ENCODE data around the gene YWHAE.
"Not testable (repeated sequence)": the region's sequence is repeated elsewhere in the genome, so short reads cannot be mapped to it uniquely, and the experiment has no call there.

YWHAE gene

GRCh38 chr17:1412185-1413110, 12.4 kb upstream of the YWHAE start:
- DNase-seq (ENCODE audit: low read depth), result no peak

- no peak for DNase-seq (ENCODE audit: low read depth)
Measured at GRCh38 chr17:1402262-1402586, 2.2 kb upstream of the YWHAE start.

DNA sequence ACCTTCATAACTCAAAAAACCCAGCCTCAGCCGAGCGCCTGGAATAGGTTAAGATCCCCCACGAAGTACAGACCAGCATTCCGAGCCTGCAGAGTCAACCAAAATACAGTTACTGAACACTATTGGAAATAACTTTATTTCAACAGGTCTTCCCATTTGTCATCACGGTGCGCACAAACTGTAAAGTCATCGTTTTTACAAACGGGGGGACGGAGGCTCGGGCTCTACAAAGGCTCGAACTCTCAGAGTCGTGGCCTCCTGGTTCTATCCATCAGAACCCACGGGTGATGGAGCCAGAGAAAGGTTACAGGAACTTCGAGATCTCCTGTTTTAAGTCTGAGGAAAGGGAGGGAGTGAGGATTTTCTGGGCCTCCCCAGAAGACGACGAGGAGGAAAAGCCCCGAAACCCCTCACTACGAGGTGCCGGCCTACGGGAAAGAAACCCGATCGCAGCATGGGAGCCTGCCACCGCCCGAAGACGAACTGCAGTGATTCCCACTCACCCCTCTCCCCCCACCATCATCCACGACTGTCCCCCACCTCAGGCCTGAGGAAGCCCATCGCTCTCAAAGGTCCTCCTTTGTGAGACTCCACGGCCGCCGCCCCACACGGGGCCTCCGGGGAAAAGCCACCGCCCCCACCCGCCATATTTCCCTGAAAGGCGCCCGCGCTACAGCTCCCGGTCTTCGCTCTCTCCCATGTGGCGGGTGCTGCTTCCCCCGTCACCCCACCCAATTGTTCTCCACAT, 917 bp downstream of the YWHAE start:
- DNase-seq (ENCODE audit: low read depth), result no peak

DNA sequence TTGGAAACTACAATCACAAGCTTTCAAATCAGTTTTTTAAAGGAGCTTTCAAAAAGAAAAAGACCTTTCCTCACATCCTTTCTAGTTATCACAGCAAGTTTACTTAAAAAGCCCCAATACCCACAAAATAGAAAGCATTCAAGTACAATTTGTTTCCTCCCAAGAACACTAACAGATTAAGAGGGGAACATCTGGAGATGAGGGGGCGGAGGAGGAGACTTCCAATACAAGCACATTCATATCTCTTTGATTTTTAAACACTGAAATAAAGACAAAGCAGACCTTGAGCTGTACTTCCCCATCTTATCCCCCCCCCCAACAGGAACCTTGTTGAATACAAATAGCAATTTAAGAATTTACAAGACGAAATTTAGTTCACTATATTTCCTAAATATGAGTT, 2.0 kb downstream of the YWHAE start:
- DNase-seq (ENCODE audit: low read depth), result no peak

DNA sequence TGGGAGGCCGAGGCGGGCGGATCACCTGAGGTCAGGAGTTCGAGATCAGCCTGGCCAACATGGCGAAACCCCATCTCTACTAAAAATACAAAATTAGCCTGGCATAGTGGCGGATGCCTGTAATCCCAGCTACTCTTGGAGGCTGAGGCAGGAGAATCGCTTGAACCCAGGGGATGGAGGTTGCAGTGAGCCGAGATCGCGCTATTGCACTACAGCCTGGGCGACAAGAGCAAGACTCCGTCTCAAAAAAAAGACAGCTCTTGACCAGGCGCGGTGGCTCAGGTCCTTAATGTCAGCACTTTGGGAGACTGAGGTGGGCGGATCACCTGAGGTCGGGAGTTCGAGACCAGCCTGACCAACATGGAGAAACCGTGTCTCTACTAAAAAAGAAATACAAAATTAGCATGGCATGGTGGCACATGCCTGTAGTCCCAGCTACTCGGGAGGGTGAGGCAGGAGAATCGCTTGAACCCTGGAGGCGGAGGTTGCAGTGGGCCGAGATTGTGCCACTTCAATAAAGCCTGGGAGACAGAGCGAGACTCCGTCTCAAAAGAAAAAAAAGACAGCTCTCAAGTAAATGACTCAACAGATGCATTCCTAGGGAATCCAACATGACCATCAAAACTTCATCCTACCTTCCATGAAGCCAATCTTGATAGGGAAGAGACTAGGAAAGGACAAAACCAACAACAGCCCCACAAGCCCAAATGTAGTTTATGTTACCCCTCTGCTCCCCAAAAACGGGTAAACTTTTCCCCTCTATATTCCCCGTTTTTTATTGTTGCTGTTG, 4.0 kb downstream of the YWHAE start:
- not testable (repeated sequence) for DNase-seq (ENCODE audit: low read depth)

DNA sequence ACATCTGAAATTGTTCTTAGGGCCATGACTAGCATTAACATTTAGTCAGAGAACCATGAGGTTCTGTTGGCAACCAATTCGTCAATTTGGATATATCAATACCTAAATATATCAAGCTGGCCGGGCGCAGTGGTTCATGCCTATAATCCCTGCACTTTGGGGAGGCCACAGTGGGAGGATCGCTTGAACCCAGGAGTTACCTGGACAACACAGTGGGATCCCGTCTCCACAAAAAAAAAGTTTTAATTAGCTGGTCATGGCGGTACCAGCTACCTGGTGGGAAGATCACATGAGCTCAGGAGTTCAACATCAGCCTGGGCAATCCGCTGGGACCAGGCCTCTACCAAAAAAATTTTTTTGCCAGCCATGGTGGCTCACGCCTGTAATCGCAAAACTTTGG, 8.4 kb downstream of the YWHAE start:
- DNase-seq (ENCODE audit: low read depth), result no peak

DNA sequence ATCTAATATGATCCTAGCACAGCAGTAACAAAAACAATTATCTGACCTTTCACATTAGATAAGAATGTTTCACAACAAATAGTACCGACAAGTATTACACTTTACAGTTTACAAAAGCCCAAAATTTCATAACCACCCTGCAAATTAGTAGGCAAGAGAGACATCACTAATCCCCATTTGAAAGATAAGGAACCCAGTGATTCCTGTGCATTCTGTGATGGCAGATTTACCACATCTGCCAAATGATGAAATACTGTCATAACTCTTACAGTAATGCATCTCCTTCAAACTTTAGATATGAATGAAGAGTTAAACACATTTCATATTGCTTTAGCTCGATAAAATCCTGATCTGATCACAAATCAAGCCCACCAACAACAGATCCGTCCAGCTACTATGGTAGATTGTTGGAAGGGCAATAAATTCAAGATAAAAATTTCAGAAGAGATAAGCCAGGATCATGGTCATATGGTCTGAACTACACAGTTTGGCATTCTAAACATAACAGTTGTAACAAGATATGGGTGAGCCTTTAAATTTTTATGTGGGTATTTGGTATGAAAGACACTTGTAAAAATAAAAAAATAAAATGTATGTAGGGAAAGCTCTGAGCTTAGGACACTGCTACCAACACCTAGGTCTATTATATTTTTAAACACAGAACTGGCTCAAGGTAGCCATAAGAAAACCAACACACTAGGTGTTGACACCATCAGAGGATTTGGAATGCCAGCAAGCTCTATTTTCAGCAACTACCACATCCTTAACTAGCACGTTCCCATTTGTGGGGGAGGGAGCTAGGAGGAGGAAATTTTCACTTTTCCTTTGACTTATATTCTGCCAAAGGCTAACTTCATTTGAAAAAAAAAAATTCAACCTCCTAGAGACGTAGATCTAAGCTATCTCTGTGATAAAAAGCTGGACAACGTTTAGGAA, 9.3 kb downstream of the YWHAE start:
- no peak for DNase-seq (ENCODE audit: low read depth)

GRCh38 chr17:1387490-1388227, 12.4 kb downstream of the YWHAE start:
- not testable (repeated sequence) for DNase-seq (ENCODE audit: low read depth)

DNA sequence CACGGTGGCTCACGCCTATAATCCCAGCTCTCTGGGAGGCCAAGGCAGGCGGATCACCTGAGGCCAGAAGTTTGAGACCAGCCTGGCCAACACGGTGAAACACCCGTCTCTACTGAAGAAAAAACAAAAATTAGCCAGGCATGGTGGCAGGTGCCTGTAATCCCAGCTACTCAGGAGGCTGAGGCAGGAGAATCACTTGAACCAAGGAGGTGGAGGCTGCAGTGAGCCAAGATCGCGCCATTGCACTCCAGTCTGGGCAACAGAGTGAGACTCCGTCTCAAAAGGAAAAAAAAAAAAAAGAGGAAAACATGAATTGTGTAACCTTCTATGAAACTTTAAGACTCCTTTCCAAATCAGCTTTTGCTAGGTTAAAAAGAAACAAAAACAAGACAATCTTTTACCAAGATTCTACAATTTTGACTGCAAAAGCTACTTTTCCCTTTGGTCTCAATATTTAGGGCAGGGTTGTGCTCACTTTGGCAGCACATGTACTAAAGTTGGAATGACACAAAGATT, 13.3 kb downstream of the YWHAE start:
- DNase-seq (ENCODE audit: low read depth), result not testable (repeated sequence)

GRCh38 chr17:1386265-1386664, 13.8 kb downstream of the YWHAE start:
- no peak for DNase-seq (ENCODE audit: low read depth)

DNA sequence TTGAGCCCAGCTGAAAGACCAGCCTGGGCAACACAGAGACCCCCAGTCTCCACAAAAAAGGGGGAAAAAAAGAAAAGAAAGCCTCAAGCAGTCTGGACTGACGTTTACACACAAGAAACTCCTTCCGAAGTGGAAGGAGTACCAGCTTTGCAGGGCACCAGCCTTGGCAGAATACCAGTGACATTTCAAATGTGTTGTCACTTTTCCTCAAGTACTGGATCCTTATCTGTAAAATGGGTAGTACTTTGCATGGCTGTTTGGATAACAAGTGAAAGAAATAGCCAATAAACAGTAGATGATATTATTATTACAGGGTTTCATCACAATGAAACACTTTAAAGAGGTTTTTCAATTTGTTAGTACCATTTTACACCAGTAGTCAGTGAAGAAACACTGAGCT, 14.2 kb downstream of the YWHAE start:
- no peak for DNase-seq (ENCODE audit: low read depth)

- DNase-seq (ENCODE audit: low read depth), result no peak
Measured at GRCh38 chr17:1384905-1385435, 15.1 kb downstream of the YWHAE start.

- DNase-seq (ENCODE audit: low read depth), result peak; percentile 18
Measured at GRCh38 chr17:1379930-1380313, 20.1 kb downstream of the YWHAE start.

GRCh38 chr17:1379208-1379929, 20.7 kb downstream of the YWHAE start:
- DNase-seq (ENCODE audit: low read depth), result no peak

DNA sequence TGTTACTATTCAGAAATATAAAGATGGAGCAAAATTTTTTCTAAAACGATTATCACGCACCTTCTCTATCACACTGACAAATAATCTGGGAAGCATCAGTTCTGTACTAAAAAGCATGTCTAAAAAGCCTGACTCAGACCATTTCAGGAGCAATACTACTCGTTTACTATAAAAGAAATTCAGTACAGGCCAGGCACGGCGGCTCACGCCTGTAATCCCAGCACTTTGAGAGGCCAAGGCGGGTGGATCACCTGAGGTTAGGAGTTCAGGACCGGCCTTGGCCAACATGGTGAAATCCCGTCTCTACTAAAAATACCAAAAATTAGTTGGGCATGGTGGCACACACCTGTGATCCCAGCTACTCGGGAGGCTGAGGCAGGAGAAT, 21.6 kb downstream of the YWHAE start:
- not testable (repeated sequence) for DNase-seq (ENCODE audit: low read depth)

GRCh38 chr17:1377334-1377733, 22.7 kb downstream of the YWHAE start:
- DNase-seq (ENCODE audit: low read depth), result no peak

DNA sequence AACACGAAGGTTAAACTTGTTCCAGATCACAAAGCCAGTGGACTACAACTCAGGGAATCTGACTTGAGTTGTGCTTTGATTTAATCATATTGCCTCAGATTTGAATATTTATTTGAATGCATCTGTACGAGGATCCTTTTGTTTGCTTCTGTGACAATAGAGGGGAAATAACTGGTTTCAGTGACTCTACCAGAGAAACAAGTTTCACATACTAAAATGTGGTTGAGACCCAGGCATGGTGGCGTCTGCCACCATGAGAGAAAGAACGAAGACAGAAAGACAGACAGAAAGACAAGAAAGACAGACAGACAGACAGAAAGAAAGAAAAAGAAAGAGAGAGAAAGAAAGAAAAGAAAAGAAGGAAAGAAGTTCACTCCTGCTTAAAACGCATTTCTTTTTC, 24.0 kb downstream of the YWHAE start:
- DNase-seq (ENCODE audit: low read depth), result no peak

GRCh38 chr17:1375615-1376014, 24.4 kb downstream of the YWHAE start:
- DNase-seq (ENCODE audit: low read depth), result no peak

DNA sequence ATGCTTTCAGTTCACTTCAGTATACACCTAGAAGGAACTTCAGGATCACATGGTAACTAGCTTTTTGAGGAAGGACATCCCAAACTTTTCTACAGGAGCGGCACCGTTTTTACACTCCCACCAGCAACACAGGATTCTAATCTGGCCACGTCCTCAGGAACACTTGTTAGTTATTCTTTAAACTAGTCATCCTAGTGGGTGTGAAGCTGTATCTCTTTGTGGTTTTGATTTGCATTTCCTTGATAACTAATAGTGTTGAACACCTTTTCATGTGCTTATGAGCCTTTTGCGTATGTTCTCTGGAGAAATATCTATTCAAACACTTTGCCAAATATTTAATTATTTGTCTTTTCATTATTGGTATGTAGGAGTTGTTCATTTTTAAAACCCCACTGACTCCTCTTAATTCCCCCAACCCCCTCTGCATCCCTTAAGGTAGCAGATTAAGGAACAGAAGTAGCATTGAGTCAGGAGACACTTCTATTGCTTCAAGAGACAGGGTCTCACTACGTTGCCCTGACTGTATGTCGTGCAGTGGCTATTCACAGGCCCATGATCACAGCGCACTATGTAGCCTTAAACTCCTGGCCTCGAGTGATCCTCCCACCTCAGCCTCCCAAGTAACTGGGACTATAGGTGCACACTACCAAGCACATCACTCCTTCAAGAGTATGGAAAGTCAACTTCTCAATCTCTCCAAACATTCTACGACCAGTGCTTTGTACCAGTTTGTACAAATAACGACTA, 25.4 kb downstream of the YWHAE start:
- DNase-seq (ENCODE audit: low read depth), result no peak
